GOT3 (cell line): ENCODE measurements around the gene GNAT3.

Experiments used
- DNase-seq: peaks from one replicate; lab custom pipeline; 2025; ENCODE audit warnings: mixed read lengths; lab: John Stamatoyannopoulos, UW

GNAT3 gene

DNA sequence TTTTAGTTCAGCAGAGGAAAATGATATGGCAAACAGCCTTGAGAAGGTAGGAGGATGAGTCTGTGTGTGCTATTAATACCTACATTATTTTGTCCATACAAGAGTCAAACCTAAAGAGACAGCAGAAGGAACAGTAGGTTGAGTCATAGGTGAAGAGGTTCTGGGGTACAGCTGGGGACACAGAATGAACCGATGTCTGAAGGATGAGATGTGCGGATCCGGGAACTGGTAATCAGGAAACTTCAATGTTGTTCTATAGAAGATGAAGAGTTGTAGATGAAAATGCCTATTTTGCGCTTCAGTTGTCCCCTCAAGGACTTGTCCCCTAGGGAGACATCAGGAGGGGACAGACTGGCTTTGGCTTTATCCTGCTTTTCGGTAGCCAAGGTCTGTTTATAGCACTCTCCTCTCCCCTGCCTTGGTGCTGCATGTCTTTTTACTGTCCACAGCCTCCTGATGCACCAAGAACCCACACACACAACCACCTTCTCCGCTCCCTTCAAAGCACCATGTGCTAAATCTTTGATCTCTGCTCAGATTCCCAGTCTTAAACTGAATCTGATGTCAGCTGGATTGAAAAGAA lies 94.6 kb downstream of the GNAT3 start:
- no peak for DNase-seq

DNA sequence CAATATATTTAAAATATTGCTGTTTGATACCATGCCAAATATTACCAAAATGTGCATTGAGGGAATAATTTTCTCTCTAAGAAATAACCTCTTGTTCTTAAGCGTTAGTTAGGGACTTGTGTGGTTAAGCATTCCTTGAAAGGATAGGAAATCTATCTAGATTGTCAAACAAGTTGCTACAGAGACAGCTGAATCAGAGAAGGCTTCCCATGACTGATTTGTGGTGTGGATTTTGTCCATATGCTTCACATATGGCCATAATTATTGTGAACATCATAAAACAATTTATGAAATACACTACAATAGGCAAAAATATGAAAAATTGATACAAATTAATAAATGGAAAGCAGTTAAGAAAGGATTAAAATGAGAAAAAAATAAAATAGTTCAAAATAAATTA lies 96.3 kb downstream of the GNAT3 start:
- DNase-seq: no peak

DNA sequence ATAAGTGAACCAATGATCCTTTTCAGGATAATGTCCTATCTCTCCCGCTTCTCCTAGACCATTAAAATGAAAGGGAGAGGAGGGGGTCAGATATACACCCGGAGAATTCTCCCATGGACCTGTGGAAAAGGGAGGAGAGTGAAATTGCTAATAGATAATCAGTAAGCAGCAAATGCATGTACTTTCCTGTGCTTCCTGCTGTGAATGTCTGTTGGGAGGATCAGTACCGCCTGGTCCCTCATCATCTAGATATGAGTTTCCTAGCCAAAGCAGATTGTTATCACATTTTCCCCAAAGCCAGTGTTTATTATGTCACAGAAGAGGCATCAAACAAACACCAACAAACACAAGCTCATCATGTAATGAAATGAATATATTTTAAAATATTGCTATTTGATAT lies 96.8 kb downstream of the GNAT3 start:
- no peak for DNase-seq

- no peak for DNase-seq
These were observed 97.5 kb downstream of the GNAT3 start for GRCh38 chr7:80414331-80414730.

DNA sequence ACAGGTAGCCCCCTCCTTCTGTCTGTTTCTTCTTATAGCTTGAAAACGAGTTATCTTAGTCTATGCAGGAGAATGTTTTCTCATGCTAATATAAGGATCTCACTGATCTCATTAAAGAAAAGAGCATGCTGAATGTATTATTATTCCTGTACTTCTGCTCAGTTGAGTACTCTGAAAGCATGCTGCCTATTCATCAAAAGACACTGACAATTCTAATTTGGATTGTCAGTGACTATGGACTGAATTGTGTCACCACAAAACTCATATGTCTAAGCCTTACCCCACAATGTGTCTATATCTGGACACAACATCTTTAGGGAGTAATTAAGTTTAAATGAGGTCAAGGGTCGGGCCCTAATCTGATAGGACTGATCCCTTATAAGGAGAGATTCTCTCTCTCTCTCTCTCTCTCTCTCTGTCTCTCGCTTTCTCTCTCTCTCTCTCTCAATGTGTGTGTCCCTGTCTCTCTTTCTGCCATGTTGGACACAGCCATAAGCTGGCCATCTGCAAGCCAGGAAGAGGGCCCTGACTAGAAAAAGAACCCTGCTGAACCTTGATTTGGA lies 98.4 kb downstream of the GNAT3 start:
- no peak for DNase-seq

DNA sequence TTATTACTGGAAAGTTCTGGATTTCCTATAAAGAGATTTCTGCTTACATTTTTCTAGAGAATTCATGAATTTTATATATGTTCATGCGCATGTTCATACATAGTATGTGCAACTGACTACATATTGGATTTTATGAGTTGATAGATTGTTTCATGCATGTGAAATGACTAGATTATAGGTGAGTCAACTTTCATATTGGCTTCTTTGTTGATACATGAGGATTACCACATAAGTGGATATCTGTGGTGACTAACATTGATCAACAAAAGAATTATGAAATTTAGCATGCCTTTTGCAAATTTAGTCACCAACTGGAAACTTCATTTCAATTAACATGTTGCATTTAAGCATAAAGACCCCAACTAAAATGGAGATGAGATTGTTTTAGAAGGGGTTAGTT lies 99.0 kb downstream of the GNAT3 start:
- no peak for DNase-seq

DNA sequence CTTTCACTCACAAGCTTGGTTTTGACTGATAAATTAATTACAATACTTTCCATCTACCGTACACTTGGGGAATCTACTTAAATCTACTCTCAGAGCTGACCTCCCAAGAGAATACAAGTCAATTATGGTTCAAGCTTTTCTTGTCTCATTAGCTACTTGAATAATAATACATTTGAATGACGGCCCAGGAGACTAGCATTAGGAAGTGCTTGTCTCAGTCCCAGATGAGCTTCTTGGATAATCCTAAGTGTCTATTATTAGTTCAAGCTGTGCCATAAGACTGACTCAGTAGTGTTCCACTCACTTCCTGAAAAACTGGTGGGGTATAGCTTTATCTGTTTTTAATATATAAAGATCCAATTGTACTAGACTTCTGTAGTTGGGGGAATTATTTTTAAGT lies 100.2 kb downstream of the GNAT3 start:
- DNase-seq: no peak

DNA sequence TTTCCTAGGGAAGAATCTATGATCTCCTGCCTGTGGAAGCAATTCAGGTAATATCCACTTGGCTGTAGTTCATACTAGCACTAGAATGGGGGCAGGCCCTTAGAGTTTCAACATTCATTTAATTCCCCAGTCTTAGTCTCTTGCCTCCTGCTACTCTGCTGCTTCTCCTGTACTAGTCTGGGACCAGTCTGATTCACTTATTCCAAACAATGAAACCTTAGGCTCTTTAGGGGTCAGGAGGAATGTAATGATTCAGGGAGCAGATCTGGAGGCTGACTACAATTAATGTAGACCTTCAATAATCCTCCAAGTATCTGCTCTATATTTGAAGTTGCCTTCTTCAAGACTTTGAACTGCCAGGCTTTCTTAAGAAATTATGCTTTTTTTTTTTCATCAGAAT lies 101.8 kb downstream of the GNAT3 start:
- DNase-seq: no peak
